Central memory CD4-positive, alpha-beta T cell (primary cell): ENCODE results near the gene SLC45A1.

Experiments used
- DNase-seq: peaks from one replicate; pipeline ENCODE4 v3.0.0; 2022

SLC45A1 gene

DNA sequence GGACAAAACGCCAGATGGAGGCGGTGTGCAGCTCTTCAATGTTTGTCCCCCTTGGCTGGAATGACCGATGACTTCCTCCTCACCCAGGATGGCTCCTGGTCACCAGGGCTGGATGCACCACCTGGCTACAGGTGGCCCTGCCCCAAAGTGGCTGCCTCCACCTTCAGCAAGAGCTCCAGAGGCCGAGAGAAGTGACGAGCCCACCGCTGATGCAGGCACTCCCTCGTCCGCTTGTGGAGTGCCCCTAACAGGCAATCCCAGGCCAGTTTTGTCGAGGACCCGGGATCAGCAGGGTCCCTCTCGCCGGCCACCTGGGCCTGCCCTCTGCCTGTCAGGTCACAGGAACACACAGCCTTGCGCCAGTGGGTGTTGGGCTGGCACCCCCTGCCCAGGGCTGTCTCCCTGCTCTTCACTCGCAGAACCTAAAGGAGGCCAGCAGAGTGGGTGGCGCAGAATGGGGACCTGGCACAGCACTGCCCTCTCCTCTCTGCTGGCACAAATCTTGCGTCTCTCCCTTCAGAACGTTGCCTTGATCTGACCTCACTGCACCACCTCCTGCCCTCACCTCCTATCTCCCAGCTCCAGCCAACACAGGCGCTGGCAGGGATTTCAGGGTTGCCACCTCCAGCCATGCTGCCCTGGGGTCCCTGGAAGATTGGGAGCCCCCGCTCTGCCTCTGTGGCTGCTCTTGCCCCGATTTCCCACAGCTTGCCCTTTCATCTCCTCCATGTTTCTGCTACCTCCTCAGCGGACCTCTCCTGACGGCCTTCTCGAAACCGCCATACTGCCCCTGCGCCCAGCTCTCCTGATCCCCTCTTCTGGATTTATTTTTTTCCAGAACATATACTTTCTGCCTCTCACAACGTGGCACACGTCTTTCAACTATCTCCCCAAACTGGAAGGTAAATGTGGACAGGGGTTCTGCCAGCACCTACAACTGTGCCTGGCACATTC, 38.6 kb downstream of the SLC45A1 start:
- no peak for DNase-seq

- DNase-seq: no peak
These were observed 39.6 kb downstream of the SLC45A1 start for GRCh38 chr1:8357329-8358101.

- DNase-seq: no peak
These were observed 40.5 kb downstream of the SLC45A1 start for GRCh38 chr1:8358241-8358896.

- DNase-seq: no peak
These were observed 41.1 kb downstream of the SLC45A1 start for GRCh38 chr1:8358897-8359616.

GRCh38 chr1:8359617-8360481, 41.9 kb downstream of the SLC45A1 start:
- DNase-seq: no peak

DNA sequence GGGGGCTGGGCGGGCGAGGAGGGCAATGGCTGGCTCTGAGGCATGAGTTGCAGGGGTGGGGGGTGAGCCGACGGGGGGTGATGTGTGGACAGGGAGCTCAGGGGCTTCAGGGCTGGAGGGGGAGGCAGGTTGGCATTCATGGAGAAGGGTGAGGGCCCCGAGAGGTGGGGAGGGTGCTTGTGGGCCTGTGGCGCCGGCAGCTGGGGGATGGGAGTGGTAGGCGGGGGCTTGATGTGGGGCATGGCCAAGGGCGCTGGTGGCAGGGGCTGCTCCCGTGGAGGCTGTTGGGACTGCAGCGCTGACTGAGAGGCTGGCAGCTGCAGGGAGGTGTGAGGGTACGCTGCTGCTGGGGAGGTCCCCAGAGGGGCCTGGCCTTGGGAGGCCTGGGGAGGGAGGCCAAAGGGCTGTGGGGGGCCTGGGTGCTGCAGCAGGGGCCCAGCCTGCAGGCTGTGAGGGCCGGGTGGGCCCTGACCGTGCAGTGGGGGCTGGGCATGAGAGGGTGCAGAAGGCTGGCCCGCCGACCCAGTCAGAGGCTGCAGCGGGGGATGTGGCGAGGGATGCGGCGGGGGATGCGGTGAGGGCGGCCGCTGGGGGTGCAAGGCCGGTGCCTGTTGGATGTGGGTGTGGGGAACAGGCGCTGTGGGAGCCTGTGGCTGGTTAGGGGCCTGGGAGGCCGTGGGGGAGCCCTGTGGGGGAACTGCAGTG, 42.7 kb downstream of the SLC45A1 start:
- no peak for DNase-seq

- no peak for DNase-seq
These were observed 43.4 kb downstream of the SLC45A1 start for GRCh38 chr1:8361198-8361849.

GRCh38 chr1:8362701-8363101, 44.8 kb downstream of the SLC45A1 start:
- DNase-seq: no peak

DNA sequence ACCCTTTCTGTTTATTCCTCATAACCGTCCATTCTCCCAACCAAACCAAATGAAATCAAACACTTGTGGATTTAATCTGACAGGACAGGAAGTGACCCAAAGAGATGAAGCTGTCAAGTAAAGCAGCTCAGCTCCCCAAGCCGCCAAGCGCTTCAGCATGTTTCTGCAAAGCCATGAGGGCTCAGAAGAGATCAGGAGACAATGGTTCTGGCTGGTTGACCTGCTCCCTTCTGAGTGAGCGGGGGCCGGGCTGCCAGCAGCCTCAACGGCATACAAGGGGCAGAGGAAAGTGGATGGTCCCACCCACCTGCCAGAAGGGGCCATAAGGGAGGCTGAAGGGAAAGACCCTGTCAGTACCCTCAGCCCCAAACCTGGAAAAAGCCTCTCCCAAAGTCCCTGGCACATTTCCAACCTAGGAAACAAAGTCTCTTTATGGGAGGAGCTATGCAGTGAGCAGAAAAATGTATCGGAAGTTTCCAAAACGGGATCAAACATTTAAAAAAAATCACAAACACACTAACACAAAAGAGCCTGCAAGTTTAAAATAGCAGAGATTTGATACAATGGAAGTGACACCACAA, 45.4 kb downstream of the SLC45A1 start:
- no peak for DNase-seq

GRCh38 chr1:8363767-8364301, 45.9 kb downstream of the SLC45A1 start:
- no peak for DNase-seq

- DNase-seq: no peak
These were observed 46.9 kb downstream of the SLC45A1 start for GRCh38 chr1:8364528-8365442.

DNA sequence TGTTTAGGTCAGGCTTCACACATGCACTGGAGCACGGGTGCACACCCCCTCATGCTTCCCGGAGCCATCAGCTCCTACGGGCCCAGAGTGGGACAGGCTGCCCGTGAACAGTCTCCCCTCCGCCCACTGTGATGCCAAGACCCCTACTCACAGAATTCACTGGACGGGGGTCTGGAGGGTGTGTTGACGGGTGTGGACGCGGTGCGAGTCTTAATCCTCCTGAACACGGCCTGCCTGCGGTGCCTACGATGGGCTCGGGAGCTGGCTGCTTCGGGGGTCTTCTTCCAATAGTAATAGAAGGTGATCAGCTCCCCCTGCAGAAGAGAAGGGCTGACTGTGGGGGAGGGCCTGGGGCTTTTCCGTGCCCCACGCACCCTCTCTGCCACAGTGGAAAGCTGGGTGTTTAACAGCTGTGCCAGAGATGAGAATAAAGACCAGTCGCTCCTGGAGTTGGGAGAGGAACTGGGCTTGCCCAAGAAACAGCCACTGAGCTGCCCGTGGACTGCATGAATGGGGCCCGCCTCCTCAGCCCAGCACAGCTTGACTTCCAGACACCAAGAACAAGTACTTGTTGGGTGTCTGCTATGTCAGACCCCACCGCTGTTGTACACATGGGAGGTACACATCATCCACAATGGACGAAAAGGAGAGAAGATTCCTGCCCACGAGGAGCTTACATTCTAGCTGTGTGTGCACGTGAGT, 47.9 kb downstream of the SLC45A1 start:
- no peak for DNase-seq

- DNase-seq: no peak
These were observed 49.8 kb downstream of the SLC45A1 start for GRCh38 chr1:8367571-8368194.

DNA sequence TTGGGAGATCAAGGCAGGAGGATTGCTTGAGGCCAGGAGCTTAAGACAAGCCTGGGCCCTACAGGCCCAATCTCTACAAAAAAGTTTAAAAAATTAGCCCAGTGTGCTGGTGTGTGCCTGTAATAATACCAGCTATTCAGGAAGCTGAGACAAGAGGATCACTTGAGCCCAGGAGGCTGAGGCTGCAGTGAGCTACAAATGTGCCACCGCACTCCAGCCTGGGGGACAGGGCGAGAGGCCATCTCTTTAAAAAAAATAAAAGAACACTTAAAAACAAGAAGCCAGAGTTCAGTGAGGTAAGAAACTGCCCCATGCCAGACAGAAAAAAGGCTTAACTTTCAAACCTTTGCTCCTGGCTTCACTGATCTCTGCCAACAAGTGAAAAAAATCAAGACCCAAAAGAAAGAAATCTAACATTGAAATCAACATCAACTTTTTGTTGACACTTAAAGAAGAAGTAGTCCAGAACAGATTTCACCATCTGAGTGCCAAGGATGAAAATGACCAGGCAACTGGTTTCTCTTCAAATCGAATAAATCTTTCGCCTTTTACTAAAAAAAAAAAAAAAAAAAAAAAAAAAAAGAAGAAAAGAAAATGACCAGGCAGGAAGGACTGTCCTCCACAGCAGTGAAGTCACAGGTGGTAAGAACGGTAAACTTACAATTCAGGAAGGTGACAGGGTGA, 51.2 kb downstream of the SLC45A1 start:
- DNase-seq: no peak

- no peak for DNase-seq
These were observed 52.4 kb downstream of the SLC45A1 start for GRCh38 chr1:8370046-8370881.

DNA sequence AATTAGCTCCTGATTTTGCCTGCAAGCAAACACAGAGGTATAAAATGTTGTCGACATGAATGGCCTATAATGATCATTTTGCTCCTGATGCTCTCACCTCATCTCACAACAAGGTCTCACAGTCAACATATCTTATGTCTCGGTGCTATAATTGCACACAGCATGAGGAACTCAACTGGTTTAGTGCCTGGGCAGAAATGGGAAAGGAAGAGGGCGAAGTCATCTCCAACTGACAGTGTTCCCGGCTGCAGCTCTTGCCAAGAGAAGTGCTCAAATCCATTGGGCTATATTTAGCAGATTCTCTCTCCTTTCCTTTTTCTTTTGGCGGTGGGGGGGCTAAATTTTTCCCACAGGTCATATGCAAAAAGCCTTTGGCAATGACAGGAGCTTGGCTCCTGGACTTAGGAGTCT, 53.0 kb downstream of the SLC45A1 start:
- no peak for DNase-seq
